WERI-Rb-1 (cell line): ENCODE results near the gene AKAP13.

ENCODE experiments used
- DNase-seq: peaks from one replicate; pipeline ENCODE4 v3.0.0-alpha.2; 2020
- H3K27ac ChIP-seq: fragments of 250-450 bp; sonication (Bioruptor Pico); 2 replicates; pipeline ENCODE4 v1.5.1; 2020; ENCODE audit warnings: mild to moderate bottlenecking, moderate library complexity
- H3K27me3 ChIP-seq: fragments of 250-450 bp; sonication (Bioruptor Pico); 2 replicates; pipeline ENCODE4 v1.5.1; 2021; ENCODE audit warnings: mild to moderate bottlenecking, low read depth, moderate library complexity; ENCODE audit not compliant: insufficient read depth, severe bottlenecking
- H3K36me3 ChIP-seq: fragments of 250-450 bp; sonication (Bioruptor Pico); 2 replicates; pipeline ENCODE4 v1.5.1; 2020; ENCODE audit warnings: mild to moderate bottlenecking, moderate library complexity
- H3K4me3 ChIP-seq: 2 replicates; pipeline ENCODE4 v1.5.1; 2011; ENCODE audit warnings: low read depth, mild to moderate bottlenecking, control low read depth, low read length
- H3K9me3 ChIP-seq: fragments of 250-450 bp; sonication (Bioruptor Pico); 2 replicates; pipeline ENCODE4 v1.5.1; 2021; ENCODE audit warnings: mild to moderate bottlenecking, moderate library complexity; ENCODE audit not compliant: severe bottlenecking
- TF ChIP-seq, protein P1 (sequence below): IDR thresholded peaks from 2 replicates; pipeline ENCODE4 v1.5.1; 2011; ENCODE audit warnings: low read depth, mild to moderate bottlenecking, control low read depth, inconsistent platforms, low read length

The AKAP13 gene

GRCh38 chr15:85672332-85673084 lies 292.1 kb downstream of the AKAP13 start:
- Histone ChIP-seq H3K9me3 (no peaks in the 10 kb centered on the region), H3K36me3 (peaks cover 88% of the 10 kb centered on the region), H3K27me3 (no peaks in the 10 kb centered on the region), H3K4me3 (no peak overlapping the region), H3K27ac (no peak overlapping the region)
- TF ChIP-seq, protein P1, sequence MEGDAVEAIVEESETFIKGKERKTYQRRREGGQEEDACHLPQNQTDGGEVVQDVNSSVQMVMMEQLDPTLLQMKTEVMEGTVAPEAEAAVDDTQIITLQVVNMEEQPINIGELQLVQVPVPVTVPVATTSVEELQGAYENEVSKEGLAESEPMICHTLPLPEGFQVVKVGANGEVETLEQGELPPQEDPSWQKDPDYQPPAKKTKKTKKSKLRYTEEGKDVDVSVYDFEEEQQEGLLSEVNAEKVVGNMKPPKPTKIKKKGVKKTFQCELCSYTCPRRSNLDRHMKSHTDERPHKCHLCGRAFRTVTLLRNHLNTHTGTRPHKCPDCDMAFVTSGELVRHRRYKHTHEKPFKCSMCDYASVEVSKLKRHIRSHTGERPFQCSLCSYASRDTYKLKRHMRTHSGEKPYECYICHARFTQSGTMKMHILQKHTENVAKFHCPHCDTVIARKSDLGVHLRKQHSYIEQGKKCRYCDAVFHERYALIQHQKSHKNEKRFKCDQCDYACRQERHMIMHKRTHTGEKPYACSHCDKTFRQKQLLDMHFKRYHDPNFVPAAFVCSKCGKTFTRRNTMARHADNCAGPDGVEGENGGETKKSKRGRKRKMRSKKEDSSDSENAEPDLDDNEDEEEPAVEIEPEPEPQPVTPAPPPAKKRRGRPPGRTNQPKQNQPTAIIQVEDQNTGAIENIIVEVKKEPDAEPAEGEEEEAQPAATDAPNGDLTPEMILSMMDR: no peak
- DNase-seq: no peak

GRCh38 chr15:85673326-85673725 lies 292.9 kb downstream of the AKAP13 start:
- Histone ChIP-seq H3K4me3 (no peak overlapping the region), H3K36me3 (peaks cover 83% of the 10 kb centered on the region), H3K9me3 (no peaks in the 10 kb centered on the region), H3K27ac (no peak overlapping the region), H3K27me3 (no peaks in the 10 kb centered on the region)
- DNase-seq: no peak
- TF ChIP-seq, protein P1: no peak

- Histone ChIP-seq H3K36me3 (peaks cover 80% of the 10 kb centered on the region), H3K9me3 (no peaks in the 10 kb centered on the region), H3K4me3 (no peak overlapping the region), H3K27me3 (no peaks in the 10 kb centered on the region), H3K27ac (no peak overlapping the region)
- TF ChIP-seq, protein P1: no peak
- DNase-seq: no peak
Observed at GRCh38 chr15:85676342-85677098, 296.1 kb downstream of the AKAP13 start.

GRCh38 chr15:85679231-85679630 lies 298.8 kb downstream of the AKAP13 start:
- no peak for DNase-seq
- Histone ChIP-seq H3K4me3 (no peak overlapping the region), H3K27ac (no peak overlapping the region), H3K36me3 (peaks cover 79% of the 10 kb centered on the region), H3K9me3 (no peaks in the 10 kb centered on the region), H3K27me3 (no peaks in the 10 kb centered on the region)
- TF ChIP-seq, protein P1: no peak

DNA sequence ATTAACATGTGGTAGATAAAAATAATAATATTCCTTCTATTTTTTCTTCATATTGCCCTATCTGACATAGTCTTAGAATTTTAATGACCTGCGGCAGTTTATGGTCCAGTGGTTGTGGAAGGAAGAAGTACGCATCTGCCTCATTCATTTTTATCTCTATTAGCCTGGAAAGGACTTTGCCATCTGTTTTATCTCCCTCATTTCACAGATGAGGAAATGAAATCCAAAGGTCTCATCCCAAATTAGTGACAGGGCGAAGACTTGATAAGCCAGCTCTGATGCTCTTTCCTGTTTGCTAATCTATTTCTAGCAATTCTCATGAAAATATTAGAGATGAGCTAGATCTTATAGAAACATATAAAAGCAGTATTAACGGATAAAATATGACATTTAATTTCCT lies 301.0 kb downstream of the AKAP13 start:
- TF ChIP-seq, protein P1: no peak
- Histone ChIP-seq H3K27ac (no peak overlapping the region), H3K9me3 (no peaks in the 10 kb centered on the region), H3K36me3 (peaks cover 83% of the 10 kb centered on the region), H3K4me3 (no peak overlapping the region), H3K27me3 (no peaks in the 10 kb centered on the region)
- DNase-seq: no peak
